HG03378 (cell line): ENCODE data around the gene ZNF556.
"Not testable (repeated sequence)": the region's sequence is repeated elsewhere in the genome, so short reads cannot be mapped to it uniquely, and the experiment has no call there.

Source experiments
- ATAC-seq: cut with Tn5 transposase; IDR thresholded peaks from one replicate; pipeline ENCODE4 v1.9.1; 2021; ENCODE audit warnings: mild to moderate bottlenecking, moderate library complexity; ENCODE audit not compliant: unreplicated experiment

ZNF556 gene

GRCh38 chr19:2853015-2853606, 14.0 kb upstream of the ZNF556 start:
- no peak for ATAC-seq

- no peak for ATAC-seq
Observed at GRCh38 chr19:2854849-2855248, 12.3 kb upstream of the ZNF556 start.

DNA sequence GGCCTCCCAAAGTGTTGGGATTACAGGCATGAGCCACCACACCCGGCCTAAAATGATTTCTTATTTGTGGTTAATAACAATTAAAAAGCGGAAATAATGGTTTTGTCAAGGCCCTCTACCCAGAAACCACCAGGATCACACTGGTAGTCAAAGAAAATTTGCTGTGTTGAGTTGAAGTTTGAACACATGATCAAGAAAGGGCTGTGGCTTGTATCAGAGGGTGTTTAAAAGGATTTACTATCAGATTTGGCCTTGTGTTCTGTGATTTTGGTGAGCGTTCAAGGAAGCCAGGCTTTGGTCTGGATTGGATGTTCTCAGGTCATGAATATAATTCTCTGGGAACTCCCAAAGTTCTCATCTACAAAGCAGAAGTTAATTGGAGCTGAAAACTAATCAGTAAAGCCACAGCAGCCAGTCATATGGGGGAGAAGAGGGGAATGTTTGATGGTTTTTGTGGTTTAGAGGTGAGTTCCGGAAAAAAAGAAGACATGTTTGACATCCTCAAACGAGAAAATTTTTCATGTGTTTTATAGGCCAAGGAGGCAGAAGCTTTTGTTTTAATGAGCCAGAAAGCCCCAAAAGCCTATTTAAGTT, 10.6 kb upstream of the ZNF556 start:
- no peak for ATAC-seq

DNA sequence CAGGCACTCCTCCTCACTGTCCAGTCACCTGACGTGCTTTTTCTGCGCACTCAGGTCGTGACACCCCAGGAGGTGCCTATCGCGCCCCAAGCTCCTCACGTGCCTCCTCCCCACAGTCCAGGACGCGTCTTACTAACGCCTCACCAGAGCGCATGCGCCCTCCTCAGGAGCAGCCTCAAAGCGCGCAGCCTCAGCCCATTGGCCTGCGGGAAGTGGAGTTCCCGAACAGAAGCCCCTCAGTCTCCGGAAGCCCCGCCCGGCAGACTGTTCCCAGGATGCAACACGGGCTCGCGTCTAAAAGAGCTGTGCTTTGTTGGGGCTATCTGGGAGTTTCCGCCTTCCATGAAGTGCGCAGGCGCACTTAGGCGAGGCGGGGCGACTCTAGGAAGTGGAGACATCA, 8.3 kb upstream of the ZNF556 start:
- no peak for ATAC-seq

- no peak for ATAC-seq
Observed at GRCh38 chr19:2863816-2864215, 3.3 kb upstream of the ZNF556 start.

- no peak for ATAC-seq
Observed at GRCh38 chr19:2865334-2866100, 1.6 kb upstream of the ZNF556 start.

GRCh38 chr19:2866495-2867024, 575 bp upstream of the ZNF556 start:
- ATAC-seq = no peak

DNA sequence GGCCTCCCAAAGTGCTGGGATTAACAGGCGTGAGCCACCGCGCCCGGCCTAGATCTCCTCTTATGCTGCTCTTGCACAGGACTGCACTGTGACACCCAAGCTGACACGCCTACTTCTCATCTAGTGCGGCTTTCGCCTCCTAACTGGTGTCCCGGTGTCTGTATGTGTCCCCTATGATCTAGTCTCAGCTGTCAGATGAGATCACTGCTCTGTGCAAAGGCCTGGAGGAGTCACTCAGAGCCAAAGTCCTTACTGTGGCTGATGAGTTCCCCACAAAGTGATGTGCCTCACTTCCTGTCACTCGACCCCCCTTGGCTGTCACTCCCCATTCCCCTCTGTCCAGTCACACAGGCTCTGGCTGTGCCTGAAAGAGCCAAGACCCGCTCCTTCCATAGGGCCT, 2.5 kb downstream of the ZNF556 start:
- no peak for ATAC-seq

GRCh38 chr19:2872175-2872574, 5.0 kb downstream of the ZNF556 start:
- not testable (repeated sequence) for ATAC-seq

DNA sequence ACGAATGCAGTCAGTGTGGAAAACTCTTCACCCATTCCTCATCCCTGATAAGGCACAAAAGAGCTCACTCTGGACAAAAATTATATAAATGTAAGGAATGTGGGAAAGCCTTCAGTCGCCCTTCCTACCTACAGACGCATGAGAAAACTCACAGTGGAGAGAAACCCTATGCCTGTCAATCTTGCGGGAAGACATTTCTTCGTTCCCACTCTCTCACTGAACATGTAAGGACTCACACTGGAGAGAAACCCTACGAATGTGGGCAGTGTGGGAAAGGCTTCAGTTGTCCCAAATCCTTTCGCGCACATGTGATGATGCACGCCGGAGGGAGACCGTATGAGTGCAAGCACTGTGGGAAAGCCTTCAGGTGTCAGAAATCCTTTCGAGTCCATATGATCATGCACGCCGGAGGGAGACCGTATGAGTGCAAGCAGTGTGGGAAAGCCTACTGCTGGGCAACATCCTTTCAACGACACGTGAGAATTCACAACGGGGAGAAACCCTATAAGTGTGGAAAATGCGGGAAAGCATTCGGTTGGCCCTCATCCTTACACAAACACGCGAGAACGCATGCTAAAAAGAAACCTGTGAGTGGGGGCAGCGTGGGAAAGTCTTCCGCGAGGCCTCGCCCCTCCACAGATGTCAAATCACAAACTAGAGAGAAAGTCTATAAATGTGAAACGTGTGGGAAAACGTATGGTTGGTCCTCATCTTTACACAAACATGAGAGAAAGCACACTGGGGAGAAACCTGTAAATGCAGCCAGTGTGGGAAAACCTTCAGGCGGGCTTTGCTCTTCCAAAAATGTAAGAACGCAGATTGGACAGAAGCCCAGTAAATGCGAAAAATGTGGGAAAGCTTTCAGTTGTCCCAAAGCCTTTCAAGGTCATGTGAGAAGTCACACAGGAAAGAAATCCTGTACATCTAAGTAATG, 10.5 kb downstream of the ZNF556 start:
- no peak for ATAC-seq

DNA sequence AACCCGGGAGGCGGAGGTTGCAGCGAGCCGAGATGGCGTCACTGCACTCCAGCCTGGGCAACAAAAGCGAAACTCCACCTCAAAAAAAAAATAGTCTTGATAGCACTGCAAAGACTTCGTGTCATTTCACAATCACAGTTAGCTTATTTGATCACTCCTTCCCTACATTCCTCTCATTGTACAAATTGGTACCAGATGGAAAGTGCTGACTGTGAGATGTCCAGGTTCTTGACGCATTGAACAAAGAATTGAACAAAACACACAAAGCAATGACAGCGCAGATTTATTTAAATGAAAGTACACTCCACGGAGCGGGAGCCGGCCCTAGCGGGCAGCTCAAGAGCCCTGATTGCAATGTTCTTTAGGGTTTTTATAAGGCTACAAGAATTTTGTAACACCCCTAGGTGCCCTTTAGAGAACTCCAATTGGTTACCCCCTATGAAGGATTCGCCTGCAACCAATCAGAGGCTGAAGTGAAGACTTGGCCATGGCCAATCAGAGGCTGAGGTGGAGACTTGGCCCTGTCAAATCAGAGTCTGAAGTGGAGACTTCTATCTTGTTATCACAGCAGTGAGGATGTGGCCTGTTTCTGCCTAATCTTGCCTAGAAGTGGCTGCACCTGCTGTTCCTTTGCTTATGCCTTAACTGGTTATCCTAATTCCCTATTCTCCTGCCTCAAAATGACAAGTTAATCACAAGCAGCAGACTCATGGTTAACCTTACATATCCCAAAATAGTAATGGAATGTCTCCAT, 16.7 kb downstream of the ZNF556 start:
- ATAC-seq = no peak

DNA sequence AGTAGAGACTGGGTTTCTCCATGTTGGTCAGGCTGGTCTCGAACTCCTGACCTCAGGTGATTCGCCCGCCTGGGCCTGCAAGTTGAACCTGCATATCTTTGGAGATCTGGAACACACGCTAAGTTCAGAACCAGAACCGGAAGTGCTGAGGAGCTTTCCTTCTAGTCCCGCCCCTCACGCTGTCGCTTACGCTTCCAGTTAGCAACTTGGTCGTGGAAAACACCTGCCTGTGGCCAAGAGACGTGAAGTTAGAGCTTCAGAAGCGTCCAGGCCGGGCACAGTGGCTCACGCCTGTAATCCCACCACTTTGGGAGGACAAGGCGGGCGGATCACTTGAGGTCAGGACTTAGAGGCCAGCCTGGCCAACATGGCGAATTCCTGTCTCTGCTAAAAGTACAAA, 18.6 kb downstream of the ZNF556 start:
- ATAC-seq = no peak

DNA sequence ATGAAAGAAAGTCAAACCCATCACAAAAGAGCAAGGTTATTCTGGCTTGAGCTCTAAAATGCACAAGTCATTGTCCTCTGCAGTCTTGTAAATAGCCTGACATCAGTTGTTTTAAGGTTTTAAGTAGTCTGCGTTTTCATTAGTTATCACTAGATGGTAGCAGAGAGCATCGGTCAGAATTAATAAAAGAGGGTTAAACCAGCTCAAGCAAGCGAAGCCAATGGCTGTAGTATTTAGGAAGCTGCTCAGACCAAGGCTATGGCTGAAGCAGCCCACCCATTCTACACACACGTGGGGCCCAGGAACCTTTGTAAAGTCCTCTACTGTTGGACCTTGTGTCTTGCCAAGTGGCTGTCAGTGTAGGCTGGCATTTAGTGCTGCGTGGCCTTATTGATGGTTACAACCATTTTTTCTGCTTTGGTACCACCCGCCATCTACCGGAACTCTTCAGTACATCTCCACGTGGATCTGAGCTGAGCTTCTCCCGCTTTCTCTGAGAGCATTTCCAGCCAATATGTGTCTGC, 20.3 kb downstream of the ZNF556 start:
- no peak for ATAC-seq

DNA sequence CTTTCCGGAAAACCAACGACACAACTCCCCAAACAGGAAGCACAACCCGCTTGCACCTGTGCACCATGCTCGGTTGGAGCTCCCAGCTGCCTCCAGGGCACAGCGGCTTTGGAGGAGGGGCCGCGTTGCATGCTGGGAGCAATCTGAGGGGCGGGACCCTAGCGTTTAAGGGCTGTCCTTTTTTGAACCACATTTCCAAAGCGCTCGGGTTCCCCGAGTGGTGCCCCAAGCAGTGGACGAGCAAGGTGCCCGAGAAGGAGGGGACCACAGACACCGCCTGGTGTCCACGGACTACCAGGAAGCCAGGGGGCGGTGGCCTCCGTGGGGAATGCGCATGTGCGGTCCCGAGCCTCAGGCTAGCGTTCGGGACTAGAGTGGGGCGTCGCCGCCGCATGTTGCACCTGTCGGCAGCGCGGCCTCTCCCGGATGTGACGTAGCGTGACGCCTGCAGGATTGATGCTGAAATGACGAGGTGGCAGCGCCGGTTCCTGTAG, 21.6 kb downstream of the ZNF556 start:
- no peak for ATAC-seq

GRCh38 chr19:2890531-2890930, 23.4 kb downstream of the ZNF556 start:
- ATAC-seq = not testable (repeated sequence)

- ATAC-seq = no peak
Observed at GRCh38 chr19:2896694-2897093, 29.6 kb downstream of the ZNF556 start.

DNA sequence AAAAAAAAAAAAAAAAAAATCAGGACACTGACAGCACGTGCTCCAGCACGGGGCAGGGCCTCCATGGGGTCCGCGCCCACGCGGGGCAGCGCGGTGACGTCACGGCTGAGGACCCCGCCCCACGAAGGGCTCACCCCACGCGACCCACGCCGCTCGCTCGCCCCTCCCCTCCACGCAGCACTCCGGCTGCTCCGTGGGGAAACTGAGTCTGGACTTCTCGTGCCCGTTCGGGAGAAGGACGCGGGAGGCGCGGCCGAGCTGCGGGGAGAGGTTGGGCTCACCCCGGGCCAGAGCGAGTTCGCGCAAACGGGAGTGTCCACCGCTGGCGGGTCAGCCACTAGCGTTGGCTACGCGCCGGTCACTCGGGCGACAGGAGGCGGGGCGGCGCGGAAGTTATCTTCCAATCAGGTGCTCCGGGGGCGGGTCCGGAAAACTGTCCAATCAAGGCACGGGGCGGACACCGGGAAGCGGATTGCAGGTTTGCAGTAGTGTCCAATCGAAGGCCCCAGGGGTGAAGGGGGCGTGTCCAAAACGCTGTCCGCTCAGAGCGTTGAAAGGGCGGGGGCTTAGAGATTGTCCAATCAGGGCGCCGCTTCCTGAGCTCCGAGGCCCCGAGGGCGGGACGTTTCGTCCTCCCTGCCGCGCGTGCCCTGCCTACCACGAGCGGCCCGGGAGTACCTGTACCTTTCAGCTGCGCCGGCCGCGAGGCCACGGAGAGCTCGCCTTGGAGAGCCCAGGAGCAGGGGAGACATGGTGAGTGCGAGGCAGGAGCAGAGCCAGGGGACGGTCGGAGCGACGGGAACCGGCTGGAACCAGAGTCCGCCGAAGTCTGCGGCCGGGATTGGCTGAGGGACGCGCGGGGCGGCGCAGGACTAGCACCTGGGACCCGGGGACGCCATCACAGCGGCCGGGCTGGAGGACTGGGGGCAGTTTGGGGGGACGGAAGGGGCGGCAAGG, 33.4 kb downstream of the ZNF556 start, which contains the start of gene ZNF57:
Gene ZNF57 (plus strand): TSS at position 633 of the 957 bp plus-strand sequence. CDS start 118 bp downstream, at position 751.
- ATAC-seq = peak; percentile 87

DNA sequence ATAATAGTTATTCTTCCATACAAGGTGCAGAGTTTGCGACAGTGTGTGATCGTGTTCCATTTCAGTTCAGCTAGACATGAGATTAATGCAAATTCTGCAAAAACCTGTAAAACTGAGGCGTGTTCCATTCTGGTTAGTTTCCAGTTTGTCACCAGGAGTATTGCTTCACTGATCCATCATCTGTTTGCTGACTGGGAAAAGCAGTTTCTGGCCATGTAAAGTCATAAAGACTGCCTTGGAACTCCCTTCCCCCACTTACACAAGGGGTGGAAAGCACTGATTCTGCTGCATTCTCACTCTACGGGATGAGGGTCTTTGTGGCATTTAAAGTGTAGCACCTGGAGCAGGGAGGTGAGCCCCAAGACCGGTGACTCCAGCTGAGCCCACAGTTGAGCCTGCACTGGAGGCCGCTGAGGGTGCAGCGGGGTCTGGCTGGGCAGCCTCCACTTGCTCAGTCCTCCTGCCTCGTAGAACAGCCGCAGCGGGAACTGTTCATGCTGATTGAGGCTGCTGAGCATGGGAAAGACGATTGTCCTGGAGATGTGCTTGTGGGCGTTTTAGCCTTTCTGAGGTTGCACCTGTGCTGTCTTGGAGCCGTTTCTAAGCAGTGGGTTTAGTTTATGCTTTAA, 35.6 kb downstream of the ZNF556 start:
- ATAC-seq = no peak
